ENCODE data around the gene CARMIL1.

The CARMIL1 gene

DNA sequence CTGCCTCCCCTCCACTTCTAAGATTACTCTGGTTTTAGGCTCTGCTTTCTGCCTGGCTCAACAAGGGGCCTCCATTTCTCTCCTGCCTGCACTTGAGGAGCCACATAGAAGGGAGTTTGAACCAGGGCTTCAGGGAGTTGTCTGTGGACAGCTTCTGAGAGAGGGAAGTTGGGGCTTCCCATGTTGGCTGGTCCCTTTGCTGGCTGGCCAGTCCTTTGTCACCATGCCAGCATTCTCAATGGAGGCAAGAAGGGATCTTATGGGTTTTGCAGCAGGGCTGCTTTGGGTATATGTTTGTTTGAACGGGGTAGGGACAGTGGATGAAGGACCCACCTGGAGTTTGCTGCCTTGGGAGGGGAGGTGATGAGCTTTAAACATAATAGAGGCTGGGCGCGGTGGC, 124.9 kb downstream of the CARMIL1 start:
- in situ Hi-C loops (cut with MboI; ENCODE audit: low sequenced_read_pairs): no loop called here

DNA sequence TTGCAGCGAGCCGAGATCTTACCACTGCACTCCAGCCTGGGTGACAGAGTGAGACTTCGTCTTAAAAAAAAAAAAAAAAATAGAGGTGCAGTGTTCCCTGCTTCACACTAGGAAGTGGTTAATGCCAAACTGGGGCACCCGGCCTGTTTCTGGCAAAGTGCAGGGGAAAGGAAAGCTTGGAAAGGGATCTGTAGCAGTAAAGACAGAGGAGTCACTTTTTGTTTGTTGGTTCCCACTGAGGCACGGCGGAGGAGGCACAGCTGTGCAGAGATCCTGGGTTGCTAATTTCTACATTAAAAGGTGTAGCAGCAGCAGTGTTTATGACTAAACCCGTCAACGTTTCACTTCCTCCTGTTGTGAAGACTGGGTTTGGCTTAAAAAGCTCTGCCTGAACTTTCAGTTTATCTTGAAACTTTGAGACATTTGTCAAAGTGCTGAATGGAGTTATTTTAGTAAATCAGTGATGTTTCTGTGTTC, 125.6 kb downstream of the CARMIL1 start:
- in situ Hi-C loops (cut with MboI; ENCODE audit: low sequenced_read_pairs): no loop called here

DNA sequence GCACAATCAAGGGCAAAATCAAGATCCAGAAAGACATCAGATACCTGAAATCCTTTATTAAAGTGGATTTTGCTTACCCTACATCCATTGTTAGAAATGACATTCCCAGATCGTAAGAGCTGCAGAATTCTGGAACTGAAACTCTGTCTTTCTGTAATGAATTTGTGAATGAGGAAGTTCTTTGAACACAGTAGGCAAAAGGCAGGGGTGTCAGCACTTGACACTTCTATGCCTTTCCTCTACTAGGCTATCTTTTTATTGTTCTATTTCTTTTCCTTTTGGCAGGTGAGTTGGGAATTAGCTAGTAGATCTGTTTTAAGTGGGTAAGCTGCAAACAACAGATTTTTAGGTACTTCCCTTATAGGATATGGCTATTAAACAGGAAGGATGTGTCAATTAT, 126.3 kb downstream of the CARMIL1 start:
- in situ Hi-C loops (cut with MboI; ENCODE audit: low sequenced_read_pairs): no loop called here

DNA sequence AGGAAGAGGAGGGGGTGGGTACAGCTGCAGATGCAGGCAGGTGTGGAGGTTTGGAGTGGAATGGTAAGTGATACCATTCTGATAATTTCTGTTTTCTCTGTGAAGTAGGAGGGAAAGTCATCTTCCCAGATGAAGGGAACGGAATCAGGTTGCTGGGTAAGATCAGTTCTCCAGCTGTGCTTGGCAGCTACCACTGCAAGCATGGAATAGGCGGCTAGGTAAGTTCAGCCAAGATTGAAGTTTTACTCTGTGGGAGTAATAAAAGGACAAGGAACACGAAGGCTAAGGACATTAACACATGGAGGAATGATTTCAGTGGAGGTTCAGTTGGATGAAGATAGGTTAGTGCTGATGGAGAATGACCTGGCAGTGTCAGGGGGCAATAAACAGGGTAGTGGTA, 128.3 kb downstream of the CARMIL1 start:
- in situ Hi-C loops (cut with MboI; ENCODE audit: low sequenced_read_pairs): no loop called here

DNA sequence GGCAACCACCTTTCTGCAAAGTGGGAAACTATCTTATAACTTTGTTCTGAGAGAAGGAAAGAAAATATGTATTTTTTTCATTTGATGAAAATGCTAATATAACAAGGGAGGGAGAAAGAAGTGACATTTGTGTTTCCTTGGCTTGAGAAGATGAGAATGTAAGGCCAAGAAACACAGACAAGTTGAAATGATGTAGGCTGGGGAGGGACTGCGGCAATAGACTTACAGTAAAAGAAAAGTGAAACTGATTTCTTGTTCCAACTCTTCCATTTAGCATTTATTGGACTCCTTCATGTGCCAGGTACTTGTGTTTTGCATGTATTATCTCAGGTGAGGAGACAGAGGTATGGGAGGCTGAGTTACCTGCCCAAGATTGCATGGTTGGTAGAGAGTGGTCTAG, 130.9 kb downstream of the CARMIL1 start:
- in situ Hi-C loops (cut with MboI; ENCODE audit: low sequenced_read_pairs): no loop called here

DNA sequence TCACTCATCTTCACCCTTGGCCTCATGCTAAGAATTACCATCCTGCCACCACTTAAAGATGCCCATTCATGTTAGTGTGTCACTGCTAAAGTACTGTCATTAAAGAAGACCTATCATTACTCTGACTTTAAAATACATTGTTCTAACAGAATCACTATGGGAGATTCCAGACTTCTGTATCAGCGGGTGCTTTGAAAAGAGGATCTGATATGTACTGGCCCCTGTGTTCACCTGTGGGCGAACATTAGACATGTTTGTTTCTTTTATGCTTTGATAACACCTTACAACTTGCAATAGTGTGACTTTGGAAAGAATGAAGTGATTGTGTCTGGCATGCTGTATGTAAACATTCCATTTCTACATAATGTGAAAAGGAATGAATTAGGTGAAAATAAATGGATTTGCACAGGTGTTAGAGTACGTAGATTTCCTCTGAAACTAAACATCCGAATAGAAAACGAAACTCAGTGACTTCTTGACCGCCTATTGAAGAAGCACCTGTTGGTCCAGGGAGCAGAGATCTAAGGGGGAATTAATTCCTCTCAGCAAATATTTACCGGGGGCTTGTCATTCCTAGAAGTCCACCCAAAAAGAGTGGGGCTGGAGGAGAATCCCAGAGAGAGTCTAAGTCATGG, 132.3 kb downstream of the CARMIL1 start:
- in situ Hi-C loops (cut with MboI; ENCODE audit: low sequenced_read_pairs): no loop called here

DNA sequence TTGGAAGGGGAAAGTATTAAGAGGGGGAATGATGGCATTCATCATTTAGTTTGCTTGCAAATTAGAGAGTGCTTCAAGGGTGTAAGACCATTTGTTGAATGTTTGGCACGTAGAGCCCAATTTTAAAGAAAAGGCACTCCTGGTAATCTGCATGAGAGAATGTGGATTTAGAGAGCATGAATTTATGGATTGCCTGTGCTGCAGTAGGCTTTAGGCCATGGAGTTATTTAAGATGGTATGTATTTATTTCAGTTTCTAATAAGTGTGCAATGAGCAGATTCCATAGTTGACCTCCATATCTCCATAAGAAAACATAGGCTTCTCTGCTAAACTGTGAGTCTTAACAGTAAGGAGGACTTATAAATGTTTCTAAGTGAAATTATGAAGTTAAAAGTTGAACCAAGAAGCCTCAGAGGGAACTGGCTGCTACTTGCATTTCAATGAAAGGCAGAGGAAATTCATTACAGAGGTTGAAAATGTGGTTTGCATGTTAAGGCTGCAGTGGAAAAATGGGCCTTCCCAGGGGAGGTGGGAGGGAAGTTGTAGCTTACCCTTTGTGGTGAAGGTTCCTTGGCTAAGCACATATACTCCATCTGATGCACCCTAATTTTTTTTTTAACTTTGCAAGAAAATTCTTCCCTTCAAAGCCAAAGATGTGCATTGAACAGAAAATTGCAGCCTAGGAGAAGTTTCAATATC, 134.2 kb downstream of the CARMIL1 start:
- in situ Hi-C loops (cut with MboI; ENCODE audit: low sequenced_read_pairs): no loop called here

DNA sequence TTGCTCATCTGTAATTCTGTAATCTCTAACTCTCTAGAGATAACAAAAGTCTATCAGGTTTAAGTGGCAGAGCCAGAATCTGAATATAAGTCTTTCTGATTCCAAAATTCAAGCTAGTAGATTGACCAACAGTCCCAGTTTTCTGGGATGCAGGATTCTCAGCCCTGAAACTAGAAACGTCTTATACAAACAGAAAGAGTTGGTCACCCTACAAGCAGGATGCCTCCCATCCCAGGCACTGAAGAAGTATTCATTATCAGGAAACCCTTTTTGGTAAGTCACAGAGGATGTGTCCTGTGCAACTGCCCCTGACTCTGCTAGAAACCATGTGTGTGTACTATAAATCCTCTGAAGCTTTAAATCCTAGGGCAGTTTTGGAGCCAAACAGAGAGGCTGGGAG, 135.0 kb downstream of the CARMIL1 start:
- in situ Hi-C loops (cut with MboI; ENCODE audit: low sequenced_read_pairs): no loop called here

DNA sequence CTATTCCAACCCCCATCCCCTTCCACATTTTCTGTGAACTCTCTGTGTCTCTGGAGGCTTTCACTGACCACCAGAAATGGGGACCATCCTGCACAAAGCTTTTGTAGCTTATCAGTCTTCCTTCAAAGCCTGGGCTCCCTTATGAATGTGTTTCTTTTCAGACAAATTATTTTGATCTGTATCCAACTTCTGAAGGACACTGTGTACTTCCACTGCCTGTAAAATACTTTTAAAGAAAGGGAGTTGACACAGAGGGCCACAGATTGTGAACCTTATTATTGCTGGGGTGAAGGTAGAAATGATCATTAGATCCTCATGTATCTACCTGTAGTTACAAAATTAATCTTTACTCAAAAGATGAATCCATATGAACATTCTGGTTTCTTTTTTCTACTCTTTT, 135.6 kb downstream of the CARMIL1 start:
- in situ Hi-C loops (cut with MboI; ENCODE audit: low sequenced_read_pairs): no loop called here

DNA sequence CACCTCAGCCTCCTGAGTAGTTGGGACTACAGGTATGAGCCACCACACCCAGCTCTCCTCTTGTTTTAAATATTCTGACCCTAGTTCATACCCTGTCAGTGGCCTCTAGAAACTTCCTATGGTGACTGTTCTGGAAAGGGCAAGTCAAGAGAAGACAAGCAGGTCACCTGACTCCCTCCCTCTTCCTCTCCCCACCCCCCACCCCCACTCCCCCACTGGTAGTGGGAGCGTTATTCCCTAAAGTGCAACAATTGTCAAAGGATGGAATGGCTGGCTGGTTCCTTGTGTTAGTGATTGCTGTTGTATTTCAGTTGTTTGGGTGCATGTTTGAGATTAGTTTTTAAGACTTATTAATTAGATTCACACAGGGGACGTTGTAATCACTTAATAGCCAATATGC, 136.1 kb downstream of the CARMIL1 start:
- in situ Hi-C loops (cut with MboI; ENCODE audit: low sequenced_read_pairs): no loop called here

DNA sequence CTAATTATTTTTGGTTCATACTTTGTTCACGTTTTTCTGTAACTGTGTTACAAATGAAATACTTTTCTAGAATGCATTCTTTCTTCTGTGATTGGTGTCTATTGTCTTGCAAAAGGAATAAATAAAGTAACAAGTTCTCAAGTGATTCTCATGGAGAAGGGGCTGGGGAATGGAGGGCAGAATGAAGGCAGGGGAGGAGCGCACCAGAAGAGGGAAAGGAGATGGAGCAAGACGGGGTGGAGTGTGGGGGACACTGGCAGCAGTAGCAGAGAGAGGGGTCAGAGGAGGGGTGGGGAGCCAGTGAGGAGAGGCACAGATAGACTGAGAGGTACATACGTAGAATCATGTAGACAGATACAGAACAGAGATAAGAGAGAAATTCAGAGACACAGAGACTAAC, 136.5 kb downstream of the CARMIL1 start:
- in situ Hi-C loops (cut with MboI; ENCODE audit: low sequenced_read_pairs): no loop called here

DNA sequence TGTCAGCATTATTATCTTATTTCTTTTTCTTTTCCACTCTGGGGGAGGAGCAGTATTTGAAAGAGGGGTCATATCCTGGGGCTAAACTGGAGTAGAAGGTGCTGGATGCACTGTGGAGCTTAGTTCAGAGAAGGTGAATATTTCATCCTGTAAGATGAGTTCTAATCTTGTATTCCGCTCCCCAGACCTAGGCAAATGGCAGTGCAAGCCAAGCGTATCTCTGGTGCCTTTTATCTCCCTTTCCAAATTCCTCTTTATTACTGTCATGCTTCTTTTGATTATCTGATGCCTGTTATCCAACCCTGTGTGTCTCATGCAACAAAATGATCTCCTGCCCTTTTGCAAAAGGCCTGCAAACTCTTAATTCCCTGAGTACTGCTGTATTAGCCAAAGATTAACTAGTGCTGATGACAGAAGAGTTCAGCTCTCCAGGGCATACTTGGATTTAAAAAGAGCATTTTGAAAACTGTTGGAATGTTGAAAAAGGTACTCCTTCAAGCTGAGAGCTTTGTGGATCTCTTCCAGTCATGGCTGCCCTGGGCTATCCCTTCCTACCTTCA, 138.0 kb downstream of the CARMIL1 start:
- in situ Hi-C loops (cut with MboI; ENCODE audit: low sequenced_read_pairs): no loop called here

DNA sequence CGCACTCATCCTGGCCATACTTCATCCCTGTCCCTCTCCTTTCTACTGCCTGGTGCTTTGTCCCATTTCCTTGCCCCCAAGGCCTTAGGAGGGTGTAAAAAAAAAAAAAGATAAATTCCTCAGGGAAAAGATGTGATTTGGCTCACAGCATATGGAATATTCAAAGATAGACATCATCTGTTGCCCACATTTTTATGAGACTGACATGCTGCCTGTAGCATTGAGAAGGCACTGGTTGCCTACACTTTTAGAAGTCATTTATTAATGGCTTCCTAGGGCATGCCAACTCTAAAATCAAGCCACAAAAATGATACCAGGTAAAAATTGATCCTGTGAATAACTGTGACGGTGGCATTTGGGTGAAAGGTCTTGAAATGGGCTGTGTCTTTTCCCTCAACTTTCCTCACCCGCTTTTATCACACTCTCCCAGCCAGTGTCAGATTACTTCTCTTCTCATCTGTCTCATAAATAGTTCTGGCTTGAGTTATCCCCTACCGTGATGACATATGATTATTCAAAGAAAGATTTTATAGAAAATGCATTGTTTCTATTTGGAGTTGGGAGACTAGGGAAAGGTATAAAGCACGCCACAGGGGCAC, 139.4 kb downstream of the CARMIL1 start:
- in situ Hi-C loops (cut with MboI; ENCODE audit: low sequenced_read_pairs): no loop called here

DNA sequence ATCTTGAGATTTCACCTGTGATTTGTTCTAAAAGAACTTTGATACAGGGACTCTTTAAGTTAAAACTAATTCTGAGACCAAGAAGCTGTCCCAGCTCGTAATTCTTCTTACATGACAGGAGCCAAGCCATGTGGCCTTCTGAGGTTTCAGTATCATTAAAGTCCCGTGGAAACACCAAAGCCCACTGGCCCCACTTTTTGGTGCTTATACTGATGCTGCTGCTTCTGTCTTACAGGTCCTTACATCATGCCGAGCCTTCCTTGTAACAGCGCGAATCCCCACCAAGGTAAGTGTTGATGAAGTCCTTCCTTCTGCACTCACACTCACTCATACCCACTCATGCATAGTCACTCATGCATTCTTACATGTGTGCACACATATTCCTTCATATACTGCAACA, 140.7 kb downstream of the CARMIL1 start:
- in situ Hi-C loops (cut with MboI; ENCODE audit: low sequenced_read_pairs): no loop called here

DNA sequence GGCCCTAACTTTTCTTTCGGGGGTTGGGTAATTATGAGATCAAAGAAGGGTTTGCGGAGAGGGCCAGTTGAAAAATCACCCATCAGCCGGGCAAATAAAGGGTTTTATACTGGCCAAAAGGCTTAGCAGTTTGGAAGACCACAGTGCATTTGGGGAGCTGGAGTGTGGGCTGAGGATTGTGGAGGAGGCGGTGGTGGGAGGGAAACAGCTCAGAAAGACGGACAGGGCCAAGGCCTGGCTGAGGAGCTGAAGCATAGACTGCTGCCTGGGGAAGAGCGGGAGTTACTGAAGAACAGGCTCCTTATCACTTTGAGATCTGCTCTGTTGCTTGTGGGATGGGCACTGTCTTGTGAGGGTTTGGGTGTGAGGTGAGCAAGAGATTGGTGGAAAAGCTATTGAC, 144.2 kb downstream of the CARMIL1 start:
- in situ Hi-C loops (cut with MboI; ENCODE audit: low sequenced_read_pairs): no loop called here

DNA sequence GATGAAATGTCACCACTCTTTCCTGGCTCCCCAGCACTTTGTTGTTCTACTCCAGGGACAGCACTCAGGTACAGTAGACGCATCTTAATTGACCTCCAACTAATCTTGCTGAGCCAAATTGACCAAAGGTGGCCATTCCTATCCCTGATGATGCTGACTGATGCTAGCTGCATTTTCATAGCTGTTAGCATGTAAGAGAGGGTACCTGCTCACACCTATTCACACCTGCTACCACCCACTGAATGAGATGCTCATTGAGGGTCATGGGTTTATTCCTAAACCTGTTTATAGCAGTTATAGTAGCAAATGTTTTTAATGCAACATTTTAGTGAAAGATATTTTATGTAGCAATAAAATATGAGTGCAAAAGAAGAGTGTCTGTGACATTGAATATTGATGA, 145.1 kb downstream of the CARMIL1 start:
- in situ Hi-C loops (cut with MboI; ENCODE audit: low sequenced_read_pairs): no loop called here

DNA sequence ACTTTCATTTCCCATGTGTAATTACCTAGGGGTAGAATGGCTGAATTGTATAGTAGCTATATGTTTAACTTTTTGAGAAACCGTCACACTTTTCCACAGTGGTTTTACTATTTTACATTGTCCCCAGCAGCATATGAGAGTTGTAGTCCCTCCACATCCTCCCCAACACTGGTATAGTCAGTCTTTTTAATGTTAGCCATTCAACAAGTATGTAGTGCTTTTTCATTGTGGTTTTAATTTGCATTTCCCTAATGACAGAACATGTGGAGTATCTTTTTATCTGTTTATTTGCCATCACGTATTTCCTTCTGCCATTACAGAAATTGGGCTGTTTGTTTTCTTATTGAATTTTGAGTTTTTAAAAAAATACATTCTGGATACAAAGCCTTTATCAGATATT, 148.4 kb downstream of the CARMIL1 start:
- in situ Hi-C loops (cut with MboI; ENCODE audit: low sequenced_read_pairs): no loop called here

DNA sequence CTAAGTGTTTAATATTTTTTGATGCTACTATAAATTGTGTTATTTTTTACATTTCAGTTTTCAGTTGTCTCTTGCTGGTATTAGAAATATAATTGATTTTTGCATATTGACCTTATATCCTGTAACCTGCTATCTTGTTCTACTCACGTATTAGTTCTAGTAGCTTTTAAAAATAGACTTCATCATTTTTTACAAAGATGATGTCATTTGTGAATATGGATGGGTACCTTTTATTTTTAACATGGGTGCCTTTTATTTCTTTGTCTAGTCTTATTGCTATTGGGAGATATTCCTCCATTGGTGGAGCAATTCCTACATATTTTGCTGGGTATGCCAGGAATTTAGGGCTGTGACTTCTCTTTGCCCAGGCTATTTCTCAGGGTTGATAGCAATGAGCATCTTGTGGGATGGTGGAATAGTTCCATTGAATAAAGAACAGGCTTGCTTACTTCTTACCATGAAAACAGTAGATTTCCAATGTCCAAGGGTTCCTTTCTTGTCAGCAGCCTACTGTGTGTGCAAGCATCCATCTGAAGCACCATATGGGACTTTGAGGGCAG, 149.7 kb downstream of the CARMIL1 start:
- in situ Hi-C loops (cut with MboI; ENCODE audit: low sequenced_read_pairs): no loop called here

DNA sequence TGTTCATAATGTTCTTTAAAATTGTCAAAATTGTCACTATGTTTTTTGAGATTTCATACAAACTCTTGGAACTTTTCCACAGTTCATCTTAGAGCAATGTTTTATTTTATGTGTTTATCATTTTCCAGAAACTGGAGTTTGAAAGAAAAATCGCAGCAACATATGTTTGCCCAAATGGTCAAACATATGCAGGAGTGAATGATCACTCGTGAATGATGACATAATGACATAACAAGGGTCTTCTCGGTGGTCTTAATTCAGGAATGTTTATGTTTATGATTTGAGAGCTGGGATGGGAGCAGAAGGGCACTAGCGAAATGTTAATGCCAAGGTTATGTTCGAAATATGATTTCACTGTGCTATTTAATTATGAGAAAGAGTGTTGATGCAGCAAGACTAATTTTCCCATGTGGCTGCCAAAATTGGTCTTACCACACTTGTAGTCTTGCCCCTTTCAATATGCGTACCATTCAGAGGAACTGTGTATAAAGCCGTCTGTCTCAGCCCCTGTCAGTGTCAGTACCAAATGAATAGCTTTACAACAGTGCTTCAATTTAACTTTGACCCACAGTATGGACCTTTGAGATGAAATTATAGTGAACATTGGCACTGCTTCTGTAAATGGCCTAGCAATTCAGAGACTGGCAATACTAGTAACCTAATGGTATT, 152.3 kb downstream of the CARMIL1 start:
- in situ Hi-C loops (cut with MboI; ENCODE audit: low sequenced_read_pairs): no loop called here

DNA sequence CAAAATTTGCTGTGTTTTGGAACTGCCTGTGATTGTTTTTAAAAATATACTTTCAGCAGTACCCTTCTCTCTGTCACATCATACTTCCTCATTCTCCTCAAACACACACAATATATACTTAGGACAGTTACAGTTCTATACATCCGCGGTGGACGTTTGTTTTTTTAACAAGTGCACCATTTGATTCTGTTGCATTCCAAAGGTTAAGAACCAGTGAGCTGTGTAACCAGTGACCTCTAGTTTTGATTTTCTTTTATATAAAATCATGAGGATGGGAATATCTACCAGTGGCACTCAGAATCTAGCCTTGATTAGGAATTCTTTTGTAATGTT, 152.8 kb downstream of the CARMIL1 start:
- in situ Hi-C loops (cut with MboI; ENCODE audit: low sequenced_read_pairs): no loop called here

DNA sequence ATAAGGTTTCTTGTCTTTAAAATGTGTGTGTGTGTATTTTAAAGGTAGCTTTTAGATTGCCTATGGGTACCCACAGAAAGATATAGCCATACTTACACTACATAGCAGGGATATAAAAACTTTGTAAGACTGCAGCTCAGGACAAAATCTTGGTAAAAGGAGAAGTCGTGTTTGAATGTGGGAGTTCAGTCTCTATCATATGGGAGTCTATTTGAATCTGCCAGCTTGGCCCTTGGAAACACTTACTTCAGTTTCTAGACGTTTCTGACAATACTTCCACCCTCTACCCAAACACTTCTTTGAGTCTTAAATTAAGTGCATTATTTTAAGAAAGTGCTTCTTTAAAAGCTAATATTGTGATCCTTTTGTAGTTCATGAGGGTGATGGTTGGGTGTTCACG, 155.7 kb downstream of the CARMIL1 start:
- in situ Hi-C loops (cut with MboI; ENCODE audit: low sequenced_read_pairs): no loop called here

Measured in hTERT RPE-1 (cell line).